NCI-H146 treated with DMSO at 0.1 percent for 48 hours (cell line): ENCODE data around the gene TNFSF12.

ENCODE experiments used
- DNase-seq: peaks from one replicate; lab custom pipeline; 2025; ENCODE audit not compliant: unreplicated experiment; lab: John Stamatoyannopoulos, UW

Gene TNFSF12

GRCh38 chr17:7563115-7563869 lies 14.4 kb downstream of the TNFSF12 start:
- DNase-seq: no peak

- no peak for DNase-seq
Measured at GRCh38 chr17:7569571-7569970, 20.7 kb downstream of the TNFSF12 start.

GRCh38 chr17:7570351-7570750 lies 21.5 kb downstream of the TNFSF12 start:
- no peak for DNase-seq

- no peak for DNase-seq
Measured at GRCh38 chr17:7572338-7572587, 23.4 kb downstream of the TNFSF12 start.

- DNase-seq: peak; percentile 97
Measured at GRCh38 chr17:7572588-7573323, 23.9 kb downstream of the TNFSF12 start.

GRCh38 chr17:7573324-7574080 lies 24.6 kb downstream of the TNFSF12 start:
- DNase-seq: peak; percentile 73

GRCh38 chr17:7574176-7574953 lies 25.5 kb downstream of the TNFSF12 start:
- no peak for DNase-seq

GRCh38 chr17:7575481-7575883 lies 26.6 kb downstream of the TNFSF12 start:
- no peak for DNase-seq

GRCh38 chr17:7575959-7576358 lies 27.1 kb downstream of the TNFSF12 start:
- DNase-seq: no peak

GRCh38 chr17:7576432-7576937 lies 27.6 kb downstream of the TNFSF12 start:
- no peak for DNase-seq

GRCh38 chr17:7577327-7578199 lies 28.7 kb downstream of the TNFSF12 start:
- DNase-seq: no peak

- DNase-seq: no peak
Measured at GRCh38 chr17:7579001-7579833, 30.4 kb downstream of the TNFSF12 start, which contains the start of gene CD68. Gene CD68 (plus strand): TSS chr17:7579638. CDS start chr17:7579678, 40 bp downstream.

GRCh38 chr17:7579834-7580603 lies 31.2 kb downstream of the TNFSF12 start:
- no peak for DNase-seq

GRCh38 chr17:7580604-7581575 lies 32.0 kb downstream of the TNFSF12 start:
- no peak for DNase-seq

GRCh38 chr17:7582396-7583252 lies 33.8 kb downstream of the TNFSF12 start:
- DNase-seq: no peak
